GM18519 (cell line): ENCODE measurements around the gene SLC7A11.

Experiments
- ATAC-seq: cut with Tn5 transposase; IDR thresholded peaks from one replicate; pipeline ENCODE4 v1.9.1; 2021; ENCODE audit warnings: mild to moderate bottlenecking, moderate library complexity; ENCODE audit not compliant: unreplicated experiment, low FRiP score

Gene SLC7A11

DNA sequence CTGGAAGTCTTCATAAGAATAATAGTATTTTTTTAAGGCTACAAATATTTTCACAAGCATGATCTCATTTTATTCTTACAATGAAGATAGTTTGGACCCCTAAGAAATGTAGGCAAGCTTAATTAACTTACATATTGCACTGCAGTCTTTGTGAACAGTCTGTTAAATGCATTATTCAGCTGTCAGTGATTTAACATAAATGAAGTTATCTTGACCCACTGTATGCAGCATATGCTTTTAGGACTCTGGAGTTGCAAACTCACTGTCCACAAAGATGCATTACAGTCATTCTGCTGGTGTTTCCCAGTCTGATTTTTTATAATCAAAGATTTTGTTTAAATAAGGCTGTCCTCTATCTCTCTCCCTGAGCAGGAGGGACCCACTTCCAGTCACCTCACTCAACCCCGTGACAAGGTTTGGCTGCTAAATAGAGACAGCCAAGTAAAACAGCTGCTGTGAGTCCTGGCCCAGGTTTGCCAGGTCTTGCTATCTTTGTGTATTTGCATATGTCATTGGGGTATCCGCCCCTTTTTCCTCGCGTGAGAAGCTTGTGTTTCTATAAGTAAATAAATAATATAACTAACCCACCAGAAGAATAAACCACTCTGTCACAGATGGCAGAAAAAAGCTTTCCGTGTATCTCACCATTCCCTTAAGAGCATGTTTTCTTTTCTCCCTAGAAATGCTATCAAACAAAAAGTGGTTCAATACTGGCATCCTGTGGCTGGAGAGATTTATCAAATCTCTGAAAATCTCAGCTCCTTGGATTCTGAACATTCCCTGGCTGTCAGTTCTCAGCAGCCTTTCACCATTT, 67.0 kb downstream of the SLC7A11 start:
- ATAC-seq = no peak

DNA sequence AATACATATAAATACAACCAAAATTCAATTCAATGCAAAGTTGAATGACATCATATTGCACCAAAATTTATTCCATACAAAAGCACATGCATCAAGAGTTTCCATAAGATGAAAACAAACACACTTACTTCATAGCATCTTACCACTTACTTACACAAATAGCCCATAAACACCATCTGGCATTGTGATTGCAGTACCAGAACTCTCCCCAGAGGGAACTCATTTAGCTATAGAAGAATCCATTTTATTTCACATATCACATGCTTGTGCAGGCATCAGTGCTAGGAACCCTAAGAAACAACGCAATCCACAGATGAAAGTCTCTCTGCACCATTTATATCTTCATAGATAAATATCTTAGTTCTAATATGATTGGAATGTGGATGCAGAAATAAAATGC, 77.9 kb downstream of the SLC7A11 start:
- no peak for ATAC-seq

DNA sequence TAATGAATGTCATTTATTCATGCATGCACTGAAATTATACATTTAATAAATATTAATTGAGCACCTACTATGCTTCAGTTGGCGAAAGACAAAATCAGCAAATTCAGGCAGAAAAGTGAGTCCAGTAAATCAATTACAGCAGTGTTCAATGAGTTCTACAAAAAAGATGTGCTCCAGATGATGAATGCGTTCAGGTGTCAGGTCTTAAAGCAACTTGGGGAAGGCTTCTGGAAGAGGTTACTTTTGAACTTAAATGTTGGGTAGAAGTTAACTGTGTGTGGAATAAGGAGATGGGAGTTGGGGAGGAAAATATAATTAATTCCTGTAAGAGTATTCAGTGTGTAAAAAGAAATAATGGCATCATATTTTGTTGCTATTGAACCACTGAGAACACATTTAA, 79.0 kb downstream of the SLC7A11 start:
- ATAC-seq = no peak

DNA sequence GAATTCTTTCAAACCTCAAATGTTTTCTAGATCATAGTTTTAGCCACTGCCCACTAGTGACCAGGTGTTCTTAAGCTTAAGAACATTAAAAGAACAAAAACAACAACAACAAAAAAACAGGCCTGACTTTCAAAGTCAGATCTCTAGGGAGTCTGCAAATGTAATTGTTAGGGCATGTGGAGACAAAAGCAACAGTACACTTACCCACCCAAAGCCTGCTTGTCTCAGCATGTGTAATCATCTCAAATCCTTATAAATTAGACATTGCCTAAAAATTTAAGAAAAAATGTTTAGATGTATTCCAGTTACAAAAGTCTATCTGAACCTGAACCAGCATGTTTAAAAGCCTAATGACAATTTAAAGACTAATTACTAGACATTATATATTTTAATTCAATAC, 79.9 kb downstream of the SLC7A11 start:
- ATAC-seq = no peak

DNA sequence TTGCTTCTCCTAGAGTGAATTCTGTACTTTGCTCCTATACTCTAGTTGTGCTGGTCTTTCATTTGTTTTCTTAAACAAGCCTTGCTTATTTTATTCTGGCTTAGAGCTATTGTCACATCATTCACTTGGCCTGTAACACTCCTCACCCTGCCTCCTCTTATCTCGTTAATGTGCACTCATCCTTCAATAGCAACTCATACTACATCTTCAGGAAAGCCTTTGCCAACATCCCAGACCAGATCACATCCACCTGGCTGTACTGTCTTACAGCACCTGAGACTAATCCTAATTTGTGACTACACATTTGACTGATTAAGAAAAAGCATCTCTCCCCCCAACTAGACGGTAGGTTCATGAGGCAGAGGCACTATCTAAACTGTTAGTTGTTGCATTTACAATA, 80.8 kb downstream of the SLC7A11 start:
- ATAC-seq = no peak

DNA sequence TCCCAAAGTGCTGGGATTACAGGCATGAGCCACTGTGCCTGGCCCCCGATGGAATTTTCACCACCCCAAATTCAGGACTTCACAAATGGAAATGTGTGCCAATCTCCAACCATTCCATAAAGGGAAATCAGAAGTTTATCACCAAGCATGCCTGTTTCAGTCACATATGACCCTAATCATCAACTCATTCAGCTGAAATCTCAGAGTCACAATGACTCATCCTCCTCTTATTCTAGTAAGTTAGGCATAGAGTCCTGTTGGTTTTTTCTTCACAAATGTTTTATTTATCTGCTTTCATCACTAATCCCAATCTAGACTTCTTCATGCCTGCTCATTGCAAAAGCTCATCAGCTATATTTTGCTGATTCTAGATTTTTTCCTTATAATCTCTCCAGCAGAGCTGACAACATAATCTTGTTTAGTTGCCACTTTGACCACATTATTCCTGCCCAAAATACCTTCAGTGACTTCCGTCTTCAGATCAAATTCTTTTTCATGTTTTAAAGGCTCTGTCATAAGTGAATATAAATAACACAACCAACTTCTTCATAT, 83.3 kb downstream of the SLC7A11 start:
- ATAC-seq = no peak

DNA sequence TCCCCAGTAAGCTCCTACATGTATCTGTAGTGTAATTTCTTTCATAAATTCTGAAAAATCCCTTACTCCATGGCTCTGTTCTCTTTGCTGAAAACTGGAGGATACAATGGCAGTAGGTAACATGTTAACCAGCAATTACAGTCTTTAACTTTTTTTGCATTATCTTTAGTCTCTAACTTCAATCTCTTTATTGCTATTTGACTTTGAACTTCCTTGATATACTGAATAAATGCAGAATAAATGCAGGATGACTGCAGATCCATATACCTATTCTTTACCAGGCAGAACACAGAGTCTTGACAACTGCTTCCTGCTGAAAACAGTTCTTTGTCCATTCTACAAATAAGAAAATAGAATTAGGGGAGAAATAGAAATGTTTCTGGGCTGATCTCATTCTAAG, 101.3 kb downstream of the SLC7A11 start:
- no peak for ATAC-seq

DNA sequence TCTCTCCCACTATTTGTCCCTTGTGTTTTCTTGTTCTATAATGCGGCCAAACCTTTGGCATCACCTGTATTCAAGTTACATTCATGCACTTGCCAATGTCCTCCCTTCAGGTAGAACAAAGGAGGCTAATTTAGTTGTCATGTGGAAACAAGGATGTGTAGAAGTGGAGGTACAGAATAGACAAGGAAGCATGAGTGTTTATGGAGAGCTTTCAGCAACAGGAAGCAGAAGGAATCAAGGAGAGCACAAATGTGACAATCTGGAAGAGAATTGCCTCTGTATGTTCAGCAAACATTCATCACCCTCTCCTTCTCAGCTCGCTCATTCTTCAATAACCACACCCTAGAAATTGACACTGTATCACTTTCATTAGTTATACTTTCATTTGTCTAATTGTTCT, 103.4 kb downstream of the SLC7A11 start:
- ATAC-seq = no peak

DNA sequence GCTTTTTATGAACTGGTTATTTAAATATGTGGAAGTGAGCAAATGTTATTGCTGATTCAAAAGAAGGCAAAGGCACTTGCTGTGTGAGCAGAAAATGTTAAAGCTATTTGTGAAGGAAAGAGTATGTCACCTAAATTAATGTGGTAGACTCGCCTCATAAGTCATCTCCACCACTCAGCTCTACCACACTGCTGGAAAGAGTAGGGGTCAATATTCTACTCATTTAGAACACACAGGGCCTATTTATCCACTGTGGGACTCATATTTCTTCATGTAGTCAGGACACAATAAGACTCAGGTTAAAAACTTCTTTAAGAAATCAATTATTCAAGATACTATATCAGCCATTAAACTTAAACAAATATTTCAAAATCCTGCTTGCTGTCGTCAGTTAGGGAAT, 106.5 kb downstream of the SLC7A11 start:
- ATAC-seq = no peak

DNA sequence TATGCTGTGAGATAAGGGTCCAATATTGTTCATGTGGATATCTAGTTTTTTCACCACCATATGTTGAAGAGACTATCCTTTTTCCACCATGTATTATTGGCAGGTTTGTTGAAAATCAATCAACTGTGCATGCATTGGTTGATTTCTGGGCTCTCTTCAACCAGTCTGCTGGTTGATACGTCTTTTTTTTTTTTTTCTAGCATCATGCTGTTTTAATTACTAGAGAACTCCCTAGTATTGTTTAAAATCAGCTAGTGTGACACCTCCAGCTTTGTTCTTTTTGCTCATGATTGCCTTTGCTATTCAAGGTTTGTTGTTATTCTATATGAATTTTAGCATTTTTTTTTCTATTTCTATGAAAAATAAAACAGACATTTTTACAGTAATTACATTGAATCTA, 123.9 kb downstream of the SLC7A11 start:
- ATAC-seq = no peak

DNA sequence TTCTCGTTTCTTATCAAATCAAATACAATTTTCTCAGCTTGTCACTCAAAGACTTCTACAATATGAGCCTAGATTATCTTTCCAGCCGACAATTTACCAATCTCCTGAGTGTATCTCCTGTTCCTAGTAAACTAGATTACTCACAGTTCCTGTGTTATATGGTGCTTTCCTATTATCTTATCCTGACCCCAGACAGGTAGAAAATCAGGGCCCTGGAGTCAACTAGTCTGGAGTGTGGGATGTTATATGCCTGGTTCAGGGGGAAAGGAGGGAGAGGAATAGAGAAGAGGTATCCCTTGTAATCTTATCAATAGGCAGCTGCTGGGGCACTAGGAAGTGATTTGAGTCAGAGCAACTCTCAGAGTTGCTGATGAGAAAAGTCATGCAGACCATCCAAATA, 127.1 kb downstream of the SLC7A11 start:
- ATAC-seq = no peak

DNA sequence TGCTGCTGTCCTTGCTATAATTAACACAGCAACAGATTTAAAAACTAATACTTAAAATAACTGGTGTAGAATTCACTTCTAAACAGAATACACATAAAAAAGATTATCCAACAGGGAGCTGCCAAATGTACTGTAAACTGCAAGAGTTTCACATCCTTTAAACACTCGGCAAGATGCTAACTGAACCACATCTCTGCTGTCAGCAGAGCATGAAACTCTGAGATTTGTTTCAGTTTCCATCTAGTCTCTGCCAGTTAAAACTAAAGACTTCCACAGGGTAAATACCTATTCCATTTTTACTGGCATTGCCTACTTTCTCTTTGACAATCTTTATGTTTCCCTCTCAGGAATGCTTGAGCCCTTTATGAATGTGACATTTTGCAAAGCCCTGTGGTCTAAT, 127.7 kb downstream of the SLC7A11 start:
- peak; percentile 99 for ATAC-seq
